Activated naive CD4-positive, alpha-beta T cell treated with anti-CD3 and anti-CD28 coated beads, Interleukin-2, amount 10 ng/mL, durations not matched to agents 7 days and 5 days (primary cell): ENCODE data around the gene AGAP1.

Experiments used
- CTCF ChIA-PET: fragments of 350-600 bp; sonication (Branson Sonifier 250); formaldehyde crosslinking; loops from one replicate; lab custom pipeline; 2021; ENCODE audit warnings: antibody characterized with exemption; lab: Charles Lee
- DNase-seq: peaks from one replicate; pipeline ENCODE4 v3.0.0-alpha.2; 2020
- H3K27ac Mint-ChIP-seq: one replicate; pipeline ENCODE4 v1.8.0; 2021; ENCODE audit warnings: mild to moderate bottlenecking, moderate library complexity, mixed read lengths
- H3K27me3 Mint-ChIP-seq: one replicate; pipeline ENCODE4 v1.8.0; 2021; ENCODE audit warnings: mild to moderate bottlenecking, mixed read lengths
- H3K36me3 Mint-ChIP-seq: one replicate; pipeline ENCODE4 v1.8.0; 2021; ENCODE audit warnings: mixed read lengths
- H3K4me1 Mint-ChIP-seq: one replicate; pipeline ENCODE4 v1.8.0; 2021; ENCODE audit warnings: mixed read lengths
- H3K4me3 Mint-ChIP-seq: one replicate; pipeline ENCODE4 v1.8.0; 2021; ENCODE audit warnings: mild to moderate bottlenecking, moderate library complexity, mixed read lengths
- H3K9me3 Mint-ChIP-seq: one replicate; pipeline ENCODE4 v1.8.0; 2021; ENCODE audit warnings: mixed read lengths

The AGAP1 gene

DNA sequence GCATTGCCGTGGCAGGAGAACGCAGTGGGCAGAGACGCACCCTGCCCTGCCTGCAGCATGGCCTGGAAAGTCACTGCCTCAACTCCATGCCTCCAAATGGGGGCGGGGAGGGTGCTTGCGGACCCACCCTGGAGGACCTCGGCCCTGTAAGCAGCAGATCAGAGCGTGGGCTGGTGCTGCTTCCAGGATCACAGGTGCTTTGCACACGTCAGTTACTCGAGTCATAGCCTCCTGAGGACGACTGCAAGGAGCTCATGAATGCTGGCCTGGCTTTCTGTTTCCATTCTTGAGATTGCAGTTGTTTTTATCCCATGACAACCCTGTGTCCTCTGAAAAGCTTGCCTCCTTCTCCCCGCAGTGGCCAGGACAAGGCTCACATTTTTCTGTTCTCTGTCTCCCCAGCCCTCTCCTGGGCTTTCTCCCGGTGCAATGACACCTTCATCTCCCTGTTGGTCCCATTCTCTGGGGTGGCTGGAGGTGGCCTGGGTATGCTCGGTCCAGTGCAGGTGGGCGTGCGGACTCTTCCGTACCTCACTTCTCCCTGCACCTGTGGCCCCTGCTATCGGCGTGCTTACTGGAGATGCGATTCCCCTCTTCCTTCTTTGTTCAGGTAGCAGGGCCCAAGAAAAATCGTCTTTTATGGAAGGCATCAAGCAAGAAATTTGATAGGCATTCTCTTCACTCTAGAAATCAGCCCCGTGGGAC, 466.3 kb downstream of the AGAP1 start:
- H3K27ac Mint-ChIP-seq: no peak overlapping the region
- H3K4me3 Mint-ChIP-seq: no peak overlapping the region
- DNase-seq: no peak

DNA sequence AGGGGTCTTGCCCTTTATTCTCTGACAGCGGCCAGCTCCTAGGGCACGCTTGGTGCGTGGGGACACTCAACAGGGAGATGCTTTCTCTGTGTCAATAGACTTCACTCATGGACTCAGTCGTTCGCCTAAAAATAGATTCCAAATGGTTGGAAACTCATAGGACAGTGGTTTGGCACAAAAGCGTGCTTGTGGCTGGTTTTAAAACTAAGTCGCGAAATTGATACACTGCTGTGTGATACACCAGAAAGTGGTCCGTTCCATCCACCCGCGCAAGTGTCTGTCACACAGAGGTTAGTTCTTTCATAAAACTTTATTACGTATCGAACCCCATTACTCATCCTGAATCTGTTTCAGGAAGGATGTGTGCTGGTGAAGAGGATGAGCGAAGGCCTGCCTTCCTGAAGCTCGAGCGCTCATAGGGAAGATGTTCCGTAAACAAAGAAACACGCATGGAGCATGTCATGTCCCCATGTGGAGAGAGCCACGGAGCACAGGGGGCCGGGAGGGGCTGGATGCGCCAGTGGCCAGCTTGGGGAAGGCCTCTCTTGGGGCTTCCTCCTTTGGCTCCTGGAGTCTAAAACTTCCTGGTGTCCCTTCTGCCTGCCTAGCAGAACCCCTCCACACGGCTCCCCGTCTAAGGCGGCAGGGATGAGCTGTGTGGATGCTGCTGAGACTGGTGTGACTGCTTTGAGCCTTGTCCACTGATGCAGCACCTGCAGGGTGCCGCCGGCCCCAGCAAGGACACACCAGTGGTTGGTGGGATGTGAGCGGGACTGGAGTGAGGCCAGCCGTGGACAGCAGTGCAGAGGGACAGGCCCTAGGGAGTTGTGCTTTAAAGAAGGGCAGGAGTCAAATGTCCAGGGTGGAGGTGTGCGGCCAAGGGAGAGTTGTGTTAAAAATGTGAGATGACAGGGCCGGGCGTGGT, 467.1 kb downstream of the AGAP1 start:
- Mint-ChIP-seq H3K4me3 (no peak overlapping the region), H3K36me3 (no peaks in the 10 kb centered on the region), H3K9me3 (no peaks in the 10 kb centered on the region), H3K27me3 (peaks cover 8% of the 10 kb centered on the region), H3K4me1 (no peaks in the 10 kb centered on the region), H3K27ac (no peak overlapping the region)
- DNase-seq: no peak
- CTCF ChIA-PET: no interaction called here

More for the DNA sequence above, 466.3 kb downstream of the AGAP1 start:
- Mint-ChIP-seq H3K4me1 (no peaks in the 10 kb centered on the region), H3K9me3 (no peaks in the 10 kb centered on the region), H3K36me3 (no peaks in the 10 kb centered on the region), H3K27me3 (peaks cover 9% of the 10 kb centered on the region)
- CTCF ChIA-PET: no interaction called here

DNA sequence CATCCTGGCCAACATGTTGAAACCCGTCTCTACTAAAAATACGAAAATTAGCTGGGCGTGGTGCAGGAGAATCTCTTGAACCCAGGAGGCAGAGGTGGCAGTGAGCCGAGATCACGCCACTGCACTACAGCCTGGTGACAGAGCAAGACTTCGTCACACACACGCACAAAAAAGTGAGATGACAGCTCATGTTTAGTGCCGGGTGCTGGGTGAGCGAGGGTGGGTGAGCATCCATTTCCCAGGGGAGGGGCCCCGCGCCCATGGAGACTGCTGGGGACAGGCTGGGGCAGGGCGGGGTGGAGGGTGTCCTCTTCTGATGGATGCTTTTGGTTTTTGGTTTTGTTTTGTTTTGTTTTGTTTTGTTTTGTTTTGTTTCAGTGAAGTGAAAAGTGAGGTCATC, 467.9 kb downstream of the AGAP1 start:
- Mint-ChIP-seq H3K4me3 (no peak overlapping the region), H3K27ac (no peak overlapping the region)
- CTCF ChIA-PET: no interaction called here

DNA sequence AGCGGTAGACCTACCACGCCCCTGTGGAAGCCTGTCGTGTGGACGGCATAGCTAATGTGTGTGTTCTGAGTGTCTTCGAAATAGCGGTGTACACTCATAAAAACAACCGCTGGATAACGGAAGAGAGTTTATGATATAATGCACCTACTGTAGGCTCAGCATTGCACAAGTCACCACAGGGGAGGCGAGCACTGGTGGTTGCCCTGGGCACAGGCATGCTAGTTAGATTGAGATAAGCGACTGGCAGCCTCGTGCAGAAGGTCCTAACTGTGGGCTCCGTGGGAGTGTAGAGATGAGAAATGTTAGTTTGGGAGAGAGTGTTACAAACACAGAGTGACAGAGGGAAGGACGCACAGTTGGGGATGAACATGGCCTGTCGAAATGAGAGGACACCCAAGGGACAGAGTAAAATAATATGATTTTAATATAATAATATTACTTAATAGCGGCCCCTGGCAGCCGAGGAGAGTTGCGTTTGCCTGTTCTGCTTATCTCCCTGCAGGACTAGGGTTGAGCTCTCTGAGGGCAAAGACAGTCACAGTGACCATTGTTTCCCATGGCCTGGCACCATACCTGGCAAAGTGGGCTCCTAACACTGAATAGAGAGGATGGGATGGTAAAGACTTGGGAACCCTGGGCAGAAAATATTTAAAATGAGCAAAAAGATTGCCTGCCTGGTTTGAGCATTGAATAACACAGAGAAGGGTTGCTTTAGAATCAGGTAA, 470.2 kb downstream of the AGAP1 start:
- Mint-ChIP-seq H3K9me3 (no peaks in the 10 kb centered on the region), H3K4me1 (no peaks in the 10 kb centered on the region), H3K27me3 (peaks cover 8% of the 10 kb centered on the region), H3K4me3 (no peak overlapping the region), H3K36me3 (no peaks in the 10 kb centered on the region), H3K27ac (no peak overlapping the region)
- CTCF ChIA-PET: no interaction called here
- no peak for DNase-seq

More for the DNA sequence above, 467.9 kb downstream of the AGAP1 start:
- no peaks in the 10 kb centered on the region for H3K36me3 Mint-ChIP-seq
- no peaks in the 10 kb centered on the region for H3K9me3 Mint-ChIP-seq
- H3K27me3 Mint-ChIP-seq: peaks cover 8% of the 10 kb centered on the region
- no peaks in the 10 kb centered on the region for H3K4me1 Mint-ChIP-seq
- no peak for DNase-seq

DNA sequence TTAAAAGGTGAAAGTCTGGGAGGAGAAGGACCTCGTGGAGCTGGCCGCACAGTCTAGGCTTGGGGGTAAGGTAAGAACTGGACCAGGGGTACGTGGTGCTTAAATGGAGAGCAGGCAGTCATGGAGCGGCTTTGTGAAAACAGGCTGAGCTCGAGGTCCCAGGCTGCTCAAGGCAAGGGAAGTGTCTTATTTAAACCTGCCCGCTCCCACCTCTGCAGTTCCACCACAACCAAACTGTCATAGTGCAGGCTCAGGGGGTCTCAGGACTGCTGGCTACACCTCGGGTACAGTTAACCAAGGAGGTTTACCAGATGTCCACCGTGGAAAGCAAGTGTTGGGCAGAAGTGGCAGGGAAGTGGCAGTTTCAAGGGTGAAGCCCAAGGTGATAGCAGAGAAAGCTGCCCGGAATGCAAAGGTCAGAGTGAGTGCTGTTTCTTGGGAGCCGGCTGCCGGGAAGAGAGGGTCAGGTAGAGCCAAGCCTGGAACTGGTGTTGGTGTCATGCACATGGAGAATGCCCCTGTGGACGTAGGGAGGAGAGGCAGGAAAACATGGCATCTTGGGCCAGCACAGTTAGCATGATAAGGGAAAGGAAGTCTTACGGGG, 471.0 kb downstream of the AGAP1 start:
- Mint-ChIP-seq H3K36me3 (no peaks in the 10 kb centered on the region), H3K4me3 (no peak overlapping the region), H3K4me1 (no peaks in the 10 kb centered on the region), H3K9me3 (no peaks in the 10 kb centered on the region), H3K27ac (no peak overlapping the region), H3K27me3 (peaks cover 4% of the 10 kb centered on the region)
- DNase-seq: no peak
- CTCF ChIA-PET: no interaction called here

DNA sequence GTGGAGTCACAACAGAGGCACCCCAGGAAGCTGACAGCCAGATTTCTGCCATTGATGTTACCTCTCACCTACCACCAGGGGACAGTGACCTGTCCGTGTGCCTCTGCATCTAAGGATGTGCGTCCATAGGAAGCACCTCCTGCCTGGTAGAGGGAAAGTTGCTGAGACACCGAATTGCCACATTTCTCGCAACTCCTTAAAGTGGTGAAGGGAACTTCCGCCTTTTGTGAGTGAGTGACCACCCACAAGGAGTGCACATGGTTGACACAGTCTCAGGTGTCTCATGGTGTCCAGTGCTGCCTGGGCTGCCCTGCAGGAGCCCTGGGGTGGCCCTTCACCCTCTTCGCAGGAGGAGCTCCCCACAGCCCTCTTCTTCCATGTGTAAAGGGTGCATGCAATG, 472.6 kb downstream of the AGAP1 start:
- Mint-ChIP-seq H3K27me3 (peaks cover 4% of the 10 kb centered on the region), H3K4me1 (no peaks in the 10 kb centered on the region), H3K4me3 (no peak overlapping the region), H3K36me3 (no peaks in the 10 kb centered on the region), H3K27ac (no peak overlapping the region), H3K9me3 (no peaks in the 10 kb centered on the region)
- CTCF ChIA-PET: no interaction called here
- no peak for DNase-seq

DNA sequence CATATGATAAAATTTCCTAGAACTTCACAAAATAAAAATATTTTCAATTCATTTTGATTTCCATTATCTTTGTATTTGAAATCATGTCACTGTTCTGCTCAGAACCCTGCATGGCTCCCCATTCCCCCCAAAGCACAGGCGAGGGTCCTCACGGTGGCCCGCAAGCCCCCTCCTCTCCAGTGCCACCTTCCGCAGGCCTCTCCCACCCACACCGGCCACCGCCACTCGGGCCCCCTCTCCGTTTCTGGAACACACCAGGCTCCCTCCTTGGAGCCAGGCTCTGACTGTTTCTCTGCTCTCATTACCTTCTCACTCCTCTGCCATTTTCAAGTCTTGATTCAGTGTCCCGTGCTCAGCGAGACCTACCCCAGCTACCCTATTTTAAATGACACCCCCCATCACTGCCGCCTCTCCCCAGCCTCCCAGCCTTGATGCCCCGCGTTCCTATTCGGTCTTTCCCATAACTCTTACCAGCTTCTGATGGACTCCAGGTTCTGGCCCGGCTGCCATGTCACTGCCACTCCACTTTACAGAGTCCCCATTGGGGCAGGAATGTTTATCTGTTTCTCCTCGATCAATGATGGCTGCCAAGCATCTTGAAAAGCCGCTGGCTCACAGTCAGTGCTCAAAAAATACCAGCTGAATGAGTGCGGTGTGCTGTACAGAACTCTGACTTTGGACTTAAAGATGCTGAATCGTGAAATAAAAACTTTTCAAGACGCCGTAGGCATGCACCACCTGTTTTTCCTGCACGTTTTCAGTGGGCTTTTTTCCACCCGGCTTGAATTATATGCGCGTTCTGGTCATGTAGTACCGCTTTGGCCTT, 473.3 kb downstream of the AGAP1 start:
- DNase-seq: no peak
- no peak overlapping the region for H3K27ac Mint-ChIP-seq
- no peak overlapping the region for H3K4me3 Mint-ChIP-seq
- no peaks in the 10 kb centered on the region for H3K9me3 Mint-ChIP-seq
- no peaks in the 10 kb centered on the region for H3K4me1 Mint-ChIP-seq
- peaks cover under 1% of the 10 kb centered on the region for H3K27me3 Mint-ChIP-seq
- CTCF ChIA-PET: no interaction called here
- H3K36me3 Mint-ChIP-seq: no peaks in the 10 kb centered on the region

DNA sequence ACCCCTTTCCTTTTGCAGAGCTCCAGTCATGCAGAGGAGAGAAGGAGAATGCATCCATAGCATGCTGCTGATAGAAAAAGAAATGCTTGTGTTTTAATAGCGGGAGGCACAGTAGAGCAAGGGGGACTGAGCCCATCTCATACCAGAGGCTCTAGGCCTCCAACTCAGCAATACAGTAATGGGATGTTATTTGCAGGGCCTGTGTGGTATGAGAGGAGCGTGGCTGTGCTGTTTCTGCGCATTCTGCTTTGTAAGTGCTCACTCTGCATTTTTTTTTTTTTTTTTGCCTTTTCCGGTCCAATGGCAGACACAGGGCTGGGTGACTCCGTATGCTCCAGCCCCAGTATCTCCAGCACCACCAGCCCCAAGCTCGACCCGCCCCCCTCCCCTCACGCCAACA, 474.3 kb downstream of the AGAP1 start:
- Mint-ChIP-seq H3K27ac (no peak overlapping the region), H3K27me3 (peaks cover under 1% of the 10 kb centered on the region)
- CTCF ChIA-PET: no interaction called here

DNA sequence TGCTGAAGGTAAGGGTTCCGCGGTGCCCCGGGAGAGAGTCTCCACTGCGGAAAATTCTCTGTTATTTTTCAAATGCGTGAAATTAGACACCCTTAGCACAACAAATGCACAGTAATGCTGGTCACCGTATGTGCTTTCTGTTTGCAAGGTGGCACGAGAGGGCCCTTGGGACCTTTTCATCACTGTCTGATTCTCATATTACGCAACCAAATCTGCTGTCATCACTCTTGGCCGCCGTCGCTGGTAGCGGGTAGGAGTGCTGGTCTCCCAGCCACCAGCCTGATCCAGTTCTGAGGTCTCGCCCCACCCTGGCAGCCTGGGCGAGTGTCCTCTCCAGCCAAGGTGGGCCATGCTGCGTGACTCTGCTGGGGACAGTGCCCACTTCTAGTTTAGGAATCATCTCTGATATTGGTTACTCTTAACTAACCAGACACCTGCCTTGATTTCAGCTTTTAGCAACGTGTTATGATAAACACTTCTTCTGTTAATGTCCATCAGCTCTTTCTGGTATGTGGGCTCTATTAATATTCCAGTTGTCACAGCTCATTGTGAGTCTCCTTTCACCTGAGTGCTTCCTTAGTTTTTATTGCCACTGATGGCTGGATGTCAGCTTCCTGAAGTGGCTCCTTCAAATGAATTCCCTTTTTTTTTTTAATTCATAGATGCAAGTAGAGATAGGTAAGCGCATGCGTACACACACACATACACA, 474.9 kb downstream of the AGAP1 start:
- Mint-ChIP-seq H3K9me3 (no peaks in the 10 kb centered on the region), H3K27me3 (peaks cover 4% of the 10 kb centered on the region), H3K36me3 (no peaks in the 10 kb centered on the region), H3K27ac (no peak overlapping the region), H3K4me1 (no peaks in the 10 kb centered on the region), H3K4me3 (no peak overlapping the region)
- DNase-seq: no peak
- CTCF ChIA-PET: no interaction called here

More for the DNA sequence above, 474.3 kb downstream of the AGAP1 start:
- no peak for DNase-seq
- H3K9me3 Mint-ChIP-seq: no peaks in the 10 kb centered on the region
- H3K4me3 Mint-ChIP-seq: no peak overlapping the region
- H3K4me1 Mint-ChIP-seq: no peaks in the 10 kb centered on the region
- no peaks in the 10 kb centered on the region for H3K36me3 Mint-ChIP-seq

DNA sequence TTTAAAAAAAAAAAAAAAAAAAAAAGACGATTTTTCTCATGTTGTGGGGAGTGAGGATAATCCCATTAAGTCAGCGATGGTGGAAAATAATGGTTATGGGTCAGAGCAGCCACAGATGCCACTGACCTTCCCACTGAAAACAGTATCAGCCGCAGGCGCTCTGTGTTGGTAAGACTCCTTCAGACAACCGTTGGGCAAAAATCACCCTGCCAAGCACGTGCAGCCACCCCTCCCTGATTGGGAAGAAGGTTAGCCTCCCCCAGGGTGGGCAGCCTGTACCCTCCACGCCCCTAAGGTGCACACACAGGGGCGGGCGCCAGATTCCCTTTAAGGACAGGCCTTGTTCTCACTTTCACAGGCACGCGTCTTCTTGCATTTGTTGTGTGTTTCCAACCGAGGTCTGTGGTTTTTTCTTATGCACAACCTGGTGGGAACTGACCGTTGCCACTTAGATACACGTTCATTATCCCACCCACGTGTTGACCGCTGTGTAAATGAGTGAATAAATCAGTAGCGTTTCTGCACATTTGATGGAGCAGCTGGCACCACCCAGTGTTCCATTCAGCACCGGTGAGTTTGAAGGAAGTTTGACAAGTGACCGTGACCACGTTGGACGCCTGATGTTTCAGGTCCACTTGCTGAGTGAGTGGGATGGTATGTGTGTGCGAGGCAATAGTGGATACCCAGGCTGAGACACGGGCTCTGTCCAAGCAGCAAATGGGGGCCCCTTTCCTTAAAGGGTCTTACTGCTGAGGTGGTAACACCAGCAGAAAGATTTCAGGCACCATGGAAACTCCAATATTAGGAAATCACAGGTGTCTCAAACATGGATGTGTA, 476.6 kb downstream of the AGAP1 start:
- Mint-ChIP-seq H3K4me3 (no peak overlapping the region), H3K27ac (no peak overlapping the region), H3K4me1 (no peaks in the 10 kb centered on the region), H3K36me3 (no peaks in the 10 kb centered on the region), H3K9me3 (no peaks in the 10 kb centered on the region), H3K27me3 (peaks cover 4% of the 10 kb centered on the region)
- no peak for DNase-seq
- CTCF ChIA-PET: no interaction called here

DNA sequence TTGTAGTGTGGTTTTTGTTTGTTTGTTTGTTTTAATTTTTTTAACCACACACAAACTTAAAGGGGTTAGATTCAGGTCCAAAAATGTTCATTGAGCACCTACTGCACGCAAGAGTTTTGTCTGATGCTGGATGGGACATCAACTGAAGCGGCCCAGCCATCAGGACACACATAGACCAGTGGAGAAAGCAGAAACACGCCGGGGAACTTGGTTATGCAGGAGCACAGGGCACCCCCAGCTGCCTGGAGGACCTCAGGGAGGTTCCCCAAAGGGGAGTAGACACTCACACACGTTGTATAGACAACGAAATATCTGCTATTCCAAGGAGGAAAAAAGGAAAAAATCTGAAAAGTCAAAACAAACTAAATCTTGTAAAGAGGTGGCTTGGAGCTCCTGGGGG, 482.7 kb downstream of the AGAP1 start:
- H3K27me3 Mint-ChIP-seq: peaks cover 4% of the 10 kb centered on the region
- no peak for DNase-seq
- no peaks in the 10 kb centered on the region for H3K36me3 Mint-ChIP-seq
- H3K4me1 Mint-ChIP-seq: no peaks in the 10 kb centered on the region
- H3K4me3 Mint-ChIP-seq: no peak overlapping the region
- no peak overlapping the region for H3K27ac Mint-ChIP-seq
- H3K9me3 Mint-ChIP-seq: no peaks in the 10 kb centered on the region
- CTCF ChIA-PET: no interaction called here

DNA sequence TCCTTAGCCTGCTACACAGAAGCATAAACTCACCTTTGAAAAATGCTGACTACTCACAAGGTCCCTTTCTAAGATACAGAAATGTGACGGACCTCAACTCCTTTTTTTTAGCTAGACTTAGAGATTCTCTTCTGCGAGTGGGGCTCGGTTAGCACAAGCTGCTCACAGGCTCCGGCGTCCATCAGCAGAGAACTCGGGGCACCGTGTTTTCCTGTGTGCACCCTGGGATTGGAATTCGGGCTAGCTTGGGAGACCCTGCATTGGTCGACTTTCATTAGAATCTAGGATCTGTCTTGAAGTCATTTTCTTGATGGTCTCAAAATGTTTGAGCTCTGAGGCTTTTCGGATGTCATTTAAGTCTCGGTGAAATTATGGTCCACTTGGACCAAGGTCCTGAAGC, 483.1 kb downstream of the AGAP1 start:
- no peak overlapping the region for H3K4me3 Mint-ChIP-seq
- no peaks in the 10 kb centered on the region for H3K9me3 Mint-ChIP-seq
- CTCF ChIA-PET: no interaction called here
- no peak overlapping the region for H3K27ac Mint-ChIP-seq
- no peaks in the 10 kb centered on the region for H3K4me1 Mint-ChIP-seq
- DNase-seq: no peak
- no peaks in the 10 kb centered on the region for H3K36me3 Mint-ChIP-seq
- peaks cover 4% of the 10 kb centered on the region for H3K27me3 Mint-ChIP-seq
